IMR-90 (cell line): ENCODE data around the gene TRIP4. TPM values are rescaled to one million over a fixed set of nuclear protein-coding genes. Genes with fewer than 3 reads are reported as not detected.

Experiments
- ATAC-seq: fragments of 200-7000 bp; cut with Tn5 transposase; 2 replicates; pipeline ENCODE4 v1.9.1; 2020; ENCODE audit warnings: low read depth, mild to moderate bottlenecking, moderate library complexity
- BruUV-seq: library from RNA; stranded (reverse); fragments of 400-500 nt; replicated peaks from 2 replicates; lab custom pipeline; 2021; lab: Mats Ljungman, UMichigan
- CTCF ChIA-PET: fragments of 300-600 bp; formaldehyde crosslinking; extraction: SDS; loops from one replicate; lab custom pipeline; 2021; ENCODE audit warnings: antibody characterized with exemption; lab: Yijun Ruan, JAX
- POLR2A ChIA-PET: fragments of 300-600 bp; sonication (Branson Sonifier 250); formaldehyde crosslinking; loops from one replicate; lab custom pipeline; 2022; ENCODE audit warnings: antibody characterized with exemption; ENCODE audit not compliant: unreplicated experiment; lab: Charles Lee
- DNase-seq: peaks from one replicate; pipeline ENCODE4 v3.0.0; 2013
- H2AFZ ChIP-seq: replicated peaks from 2 replicates; pipeline ENCODE3; 2013; ENCODE audit warnings: low read length, mild to moderate bottlenecking; ENCODE audit not compliant: poor library complexity
- H2AK5ac ChIP-seq: 2 replicates; pipeline ENCODE4 v1.6.1; 2013; ENCODE audit warnings: low read depth, low read length, inconsistent platforms
- H2AK9ac ChIP-seq: replicated peaks from 2 replicates; pipeline ENCODE3; 2013; ENCODE audit warnings: mild to moderate bottlenecking, low read depth, low read length, moderate library complexity; ENCODE audit not compliant: poor library complexity
- H2BK120ac ChIP-seq: 2 replicates; pipeline ENCODE4 v1.6.1; 2013; ENCODE audit warnings: low read depth, low read length, inconsistent platforms
- H2BK15ac ChIP-seq: 3 replicates; pipeline ENCODE4 v1.6.1; 2013; ENCODE audit warnings: low read depth, low read length, inconsistent platforms
- H2BK20ac ChIP-seq: 2 replicates; pipeline ENCODE4 v1.6.1; 2013; ENCODE audit warnings: low read depth, mild to moderate bottlenecking, inconsistent platforms, low read length, moderate library complexity
- H2BK5ac ChIP-seq: 2 replicates; pipeline ENCODE4 v1.6.1; 2013; ENCODE audit warnings: mild to moderate bottlenecking, low read depth, low read length, inconsistent platforms; ENCODE audit not compliant: poor library complexity, severe bottlenecking
- H3K14ac ChIP-seq: replicated peaks from 2 replicates; pipeline ENCODE4 v1.6.1; 2013; ENCODE audit warnings: low read depth, low read length, inconsistent platforms
- H3K18ac ChIP-seq: 2 replicates; pipeline ENCODE4 v1.6.1; 2013; ENCODE audit warnings: low read depth, low read length, control low read depth
- H3K23ac ChIP-seq: 2 replicates; pipeline ENCODE4 v1.6.1; 2013; ENCODE audit warnings: low read depth, low read length, inconsistent platforms
- H3K27ac ChIP-seq: 2 replicates; pipeline ENCODE4 v1.5.1; 2013; ENCODE audit warnings: mild to moderate bottlenecking, control low read depth, low read length; ENCODE audit not compliant: insufficient read depth
- H3K27me3 ChIP-seq: 2 replicates; pipeline ENCODE4 v1.6.1; 2013; ENCODE audit warnings: low read length; ENCODE audit not compliant: control insufficient read depth, insufficient read depth
- H3K36me3 ChIP-seq: 2 replicates; pipeline ENCODE4 v1.6.1; 2013; ENCODE audit warnings: low read length, mixed read lengths; ENCODE audit not compliant: control insufficient read depth, insufficient read depth
- H3K4ac ChIP-seq: 2 replicates; pipeline ENCODE4 v1.6.1; 2013; ENCODE audit warnings: low read depth, low read length, inconsistent platforms
- H3K4me1 ChIP-seq: 2 replicates; pipeline ENCODE4 v1.6.1; 2013; ENCODE audit warnings: low read length, mixed read lengths; ENCODE audit not compliant: control insufficient read depth, insufficient read depth
- H3K4me2 ChIP-seq: 2 replicates; pipeline ENCODE4 v1.6.1; 2013; ENCODE audit warnings: low read depth, mild to moderate bottlenecking, control low read depth, low read length, moderate library complexity
- H3K4me3 ChIP-seq: 2 replicates; pipeline ENCODE4 v1.5.1; 2013; ENCODE audit warnings: low read depth, mild to moderate bottlenecking, control low read depth, low read length, moderate library complexity; ENCODE audit not compliant: insufficient read depth
- H3K56ac ChIP-seq: 2 replicates; pipeline ENCODE4 v1.6.1; 2013; ENCODE audit warnings: low read length, inconsistent platforms; ENCODE audit not compliant: insufficient read depth; ENCODE audit errors: extremely low read depth
- H3K79me1 ChIP-seq, 2 experiments: 2 replicates each; pipeline ENCODE4 v1.6.1; 2013; ENCODE audit warnings: low read length in 2 of 2, inconsistent platforms in 1 of 2, low read depth in 1 of 2
- H3K9ac ChIP-seq: 2 replicates; pipeline ENCODE4 v1.6.1; 2013; ENCODE audit warnings: low read depth, low read length, control low read depth
- H3K9me1 ChIP-seq: 2 replicates; pipeline ENCODE4 v1.6.1; 2013; ENCODE audit warnings: low read length, inconsistent platforms; ENCODE audit not compliant: insufficient read depth
- H3K9me3 ChIP-seq: 2 replicates; pipeline ENCODE4 v1.6.1; 2013; ENCODE audit warnings: low read length; ENCODE audit not compliant: control insufficient read depth, insufficient read depth
- H4K20me1 ChIP-seq: 2 replicates; pipeline ENCODE4 v1.6.1; 2013; ENCODE audit warnings: low read length, inconsistent platforms; ENCODE audit not compliant: insufficient read depth
- H4K5ac ChIP-seq: 2 replicates; pipeline ENCODE4 v1.6.1; 2013; ENCODE audit warnings: mild to moderate bottlenecking, low read depth, low read length, control low read depth
- H4K8ac ChIP-seq, 2 experiments: 2 replicates each; pipeline ENCODE4 v1.6.1; 2013; ENCODE audit warnings: low read depth in 2 of 2, low read length in 2 of 2, control low read depth in 1 of 2, inconsistent platforms in 1 of 2
- H4K91ac ChIP-seq: 2 replicates; pipeline ENCODE4 v1.6.1; 2013; ENCODE audit warnings: low read depth, low read length, inconsistent platforms; ENCODE audit not compliant: insufficient read depth
- FOS ChIP-seq: fragments of 150-350 bp; IDR thresholded peaks from 2 replicates; pipeline ENCODE4 v1.6.1; 2016; ENCODE audit warnings: low read depth, low read length
- MAZ ChIP-seq: IDR thresholded peaks from 2 replicates; pipeline ENCODE4 v1.6.1; 2012; ENCODE audit warnings: low read depth, mild to moderate bottlenecking, low read length, improper control_type of control experiment, moderate library complexity, borderline replicate concordance
- NFE2L2 ChIP-seq: fragments of 150-350 bp; IDR thresholded peaks from 2 replicates; pipeline ENCODE4 v1.6.1; 2016; ENCODE audit warnings: low read depth, mild to moderate bottlenecking, low read length
- RAD21 ChIP-seq: IDR thresholded peaks from 2 replicates; pipeline ENCODE4 v1.6.1; 2012; ENCODE audit warnings: low read length, improper control_type of control experiment
- SMC3 ChIP-seq: fragments of 150-350 bp; IDR thresholded peaks from 2 replicates; pipeline ENCODE4 v1.6.1; 2016; ENCODE audit warnings: low read depth, mild to moderate bottlenecking, antibody characterized with exemption, low read length, moderate library complexity
- dilution Hi-C: fragments of 300-500 bp; cut with HindIII; formaldehyde crosslinking; loops from one replicate; pipeline ENCODE4 v1.14.3; 2018; ENCODE audit warnings: low sequenced_read_pairs; ENCODE audit not compliant: unreplicated experiment
- in situ Hi-C: fragments of 300-500 bp; cut with MboI; formaldehyde crosslinking; loops from 3 replicates; pipeline ENCODE4 v1.14.3; 2019; ENCODE audit warnings: low sequenced_read_pairs, inconsistent platforms, mixed read lengths
- intact Hi-C: fragments of 100-400 bp; cut with micrococcal nuclease; formaldehyde crosslinking; loops from 2 replicates; pipeline ENCODE4 v1.10.0; 2022
- polyA plus RNA-seq, 3 experiments: library from polyadenylated mRNA; depleted of rRNA; stranded (reverse); fragments of >200 nt; gene quantifications; 2 replicates each; pipeline ENCODE4 v1.2.3, GENCODE V29; 2012; ENCODE audit warnings: low replicate concordance in 1 of 3
- total RNA-seq: library from RNA; depleted of rRNA; stranded (reverse); fragments of >200 nt; gene quantifications from 2 replicates; pipeline ENCODE4 v1.2.3, GENCODE V29; 2012

TRIP4 gene
- total and polyA plus RNA-seq, 2 of the 4 experiments (the other 2 are of a cell fraction) = 13.1 to 19.4 TPM

DNA sequence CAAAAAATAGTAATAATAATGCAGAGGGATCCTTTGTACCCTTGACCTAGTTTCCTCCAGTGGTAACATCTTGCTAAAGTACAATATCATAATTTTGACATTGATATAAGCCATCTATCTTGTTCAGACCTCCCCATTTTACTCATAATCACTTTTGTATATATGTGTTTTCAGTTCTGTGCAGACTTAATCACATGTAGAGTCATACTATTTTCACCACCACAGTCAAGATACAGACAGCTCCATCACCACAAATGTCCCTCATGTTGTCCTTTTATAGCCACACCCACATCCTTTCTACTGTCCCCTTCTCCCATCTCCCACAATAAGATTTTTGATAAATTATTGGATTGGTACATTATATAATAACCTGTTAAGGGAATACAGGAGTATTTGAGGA is 98.2 kb downstream of the TRIP4 start:
- H3K56ac ChIP-seq = no peak overlapping the region
- H3K79me1 ChIP-seq = peaks cover 23 to 65% of the 10 kb centered on the region in 2 experiments
- dilution Hi-C loops = no loop called here
- no peak overlapping the region for H2AK5ac ChIP-seq
- no peak overlapping the region for H2AFZ ChIP-seq
- in situ Hi-C loops = no loop called here
- no peak overlapping the region for H4K91ac ChIP-seq
- POLR2A ChIA-PET = no interaction called here
- H4K20me1 ChIP-seq = peaks cover 32% of the 10 kb centered on the region
- no peak overlapping the region for H3K14ac ChIP-seq
- no peak overlapping the region for H2BK20ac ChIP-seq
- intact Hi-C loops = no loop called here
- no peak overlapping the region for H3K4me2 ChIP-seq
- CTCF ChIA-PET = no interaction called here
- no peak overlapping the region for H4K8ac ChIP-seq
- no peak overlapping the region for H2BK120ac ChIP-seq
- H2BK5ac ChIP-seq = no peak overlapping the region
- peaks cover under 1% of the 10 kb centered on the region; the same call in 1 of the 2 replicates for H3K4me1 ChIP-seq
- H3K9ac ChIP-seq = no peak overlapping the region
- no peak overlapping the region for H3K27ac ChIP-seq
- no TSS peak for BruUV-seq
- H3K36me3 ChIP-seq = peaks cover 6% of the 10 kb centered on the region; the same call in 1 of the 2 replicates
- H3K18ac ChIP-seq = no peak overlapping the region
- H3K4me3 ChIP-seq = no peak overlapping the region
- H4K5ac ChIP-seq = no peak overlapping the region
- TF ChIP-seq SMC3 (no peak), MAZ (no peak), NFE2L2 (no peak), FOS (no peak), RAD21 (no peak)
- H2BK15ac ChIP-seq = no peak overlapping the region
- no peak for DNase-seq
- H3K9me3 ChIP-seq = no peaks in the 10 kb centered on the region
- no peak for ATAC-seq
- H3K23ac ChIP-seq = no peak overlapping the region
- no peak overlapping the region for H2AK9ac ChIP-seq
- H3K4ac ChIP-seq = no peak overlapping the region
- H3K27me3 ChIP-seq = no peaks in the 10 kb centered on the region
- peaks cover 12% of the 10 kb centered on the region; the same call in 1 of the 2 replicates for H3K9me1 ChIP-seq
